PFSK-1 (cell line): ENCODE results near the gene XKR7.

ENCODE experiments used
- FOXP2 ChIP-seq: optimal IDR thresholded peaks from 2 replicates; pipeline ENCODE3; 2011; ENCODE audit warnings: borderline replicate concordance, control low read depth, inconsistent platforms; ENCODE audit not compliant: insufficient read depth; ENCODE audit errors: extremely low read length, extremely low read depth
- POLR2AphosphoS5 ChIP-seq: IDR thresholded peaks from 2 replicates; pipeline ENCODE4 v1.6.1; 2012; ENCODE audit warnings: low read depth, mild to moderate bottlenecking, control low read depth, low read length, moderate library complexity
- SIN3A ChIP-seq: IDR thresholded peaks from 2 replicates; pipeline ENCODE4 v1.6.1; 2012; ENCODE audit warnings: mild to moderate bottlenecking, low read length, moderate library complexity, borderline replicate concordance; ENCODE audit not compliant: insufficient read depth
- TAF1 ChIP-seq: IDR thresholded peaks from 2 replicates; pipeline ENCODE4 v1.6.1; 2012; ENCODE audit warnings: low read length, control low read depth, borderline replicate concordance; ENCODE audit not compliant: insufficient read depth
- TF ChIP-seq, protein P1 (sequence below), 2 experiments: IDR thresholded peaks; 2 replicates each; pipeline versions ENCODE4 v1.6.1 to v1.8.0; 2011 to 2012; ENCODE audit warnings: low read depth in 2 of 2, low read length in 2 of 2, control low read depth in 1 of 2, inconsistent platforms in 1 of 2, mild to moderate bottlenecking in 1 of 2, moderate library complexity in 1 of 2; ENCODE audit not compliant: insufficient read depth in 1 of 2

The XKR7 gene

DNA sequence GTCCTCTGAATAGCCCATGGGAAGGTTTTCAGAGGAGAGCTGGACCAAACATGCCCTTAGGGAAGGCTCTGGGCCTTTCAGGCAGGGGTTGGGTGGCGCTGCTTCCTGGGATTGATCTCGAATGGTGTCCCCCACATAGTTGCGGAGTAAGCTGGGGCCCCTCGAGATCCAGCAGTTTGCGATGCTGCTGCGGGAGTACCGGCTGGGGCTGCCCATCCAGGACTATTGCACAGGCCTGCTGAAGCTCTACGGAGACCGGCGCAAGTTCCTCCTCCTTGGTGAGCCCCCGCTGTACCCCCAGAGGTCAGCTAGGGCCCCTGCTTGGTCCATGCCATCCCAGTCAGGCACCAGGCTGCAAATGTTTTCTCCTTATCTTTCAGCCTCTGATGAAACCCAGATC, 61.6 kb downstream of the XKR7 start:
- TF ChIP-seq TAF1 (no peak), FOXP2 (no peak), SIN3A (no peak), POLR2AphosphoS5 (no peak)
- TF ChIP-seq, protein P1, sequence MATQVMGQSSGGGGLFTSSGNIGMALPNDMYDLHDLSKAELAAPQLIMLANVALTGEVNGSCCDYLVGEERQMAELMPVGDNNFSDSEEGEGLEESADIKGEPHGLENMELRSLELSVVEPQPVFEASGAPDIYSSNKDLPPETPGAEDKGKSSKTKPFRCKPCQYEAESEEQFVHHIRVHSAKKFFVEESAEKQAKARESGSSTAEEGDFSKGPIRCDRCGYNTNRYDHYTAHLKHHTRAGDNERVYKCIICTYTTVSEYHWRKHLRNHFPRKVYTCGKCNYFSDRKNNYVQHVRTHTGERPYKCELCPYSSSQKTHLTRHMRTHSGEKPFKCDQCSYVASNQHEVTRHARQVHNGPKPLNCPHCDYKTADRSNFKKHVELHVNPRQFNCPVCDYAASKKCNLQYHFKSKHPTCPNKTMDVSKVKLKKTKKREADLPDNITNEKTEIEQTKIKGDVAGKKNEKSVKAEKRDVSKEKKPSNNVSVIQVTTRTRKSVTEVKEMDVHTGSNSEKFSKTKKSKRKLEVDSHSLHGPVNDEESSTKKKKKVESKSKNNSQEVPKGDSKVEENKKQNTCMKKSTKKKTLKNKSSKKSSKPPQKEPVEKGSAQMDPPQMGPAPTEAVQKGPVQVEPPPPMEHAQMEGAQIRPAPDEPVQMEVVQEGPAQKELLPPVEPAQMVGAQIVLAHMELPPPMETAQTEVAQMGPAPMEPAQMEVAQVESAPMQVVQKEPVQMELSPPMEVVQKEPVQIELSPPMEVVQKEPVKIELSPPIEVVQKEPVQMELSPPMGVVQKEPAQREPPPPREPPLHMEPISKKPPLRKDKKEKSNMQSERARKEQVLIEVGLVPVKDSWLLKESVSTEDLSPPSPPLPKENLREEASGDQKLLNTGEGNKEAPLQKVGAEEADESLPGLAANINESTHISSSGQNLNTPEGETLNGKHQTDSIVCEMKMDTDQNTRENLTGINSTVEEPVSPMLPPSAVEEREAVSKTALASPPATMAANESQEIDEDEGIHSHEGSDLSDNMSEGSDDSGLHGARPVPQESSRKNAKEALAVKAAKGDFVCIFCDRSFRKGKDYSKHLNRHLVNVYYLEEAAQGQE (IDR thresholded peaks at IDR 0.05; ENCODE audit: insufficient read depth in 1 of 2, low read depth in 2 of 2, low read length in 2 of 2) = no peak

GRCh38 chr20:32031007-32031958, 63.3 kb downstream of the XKR7 start:
- TF ChIP-seq SIN3A (no peak), FOXP2 (no peak), TAF1 (no peak), POLR2AphosphoS5 (no peak)
- TF ChIP-seq, protein P1 (IDR thresholded peaks at IDR 0.05; ENCODE audit: insufficient read depth in 1 of 2, low read depth in 2 of 2, low read length in 2 of 2) = peak; percentile 40 to 41; a peak in 1 of 4 replicates

DNA sequence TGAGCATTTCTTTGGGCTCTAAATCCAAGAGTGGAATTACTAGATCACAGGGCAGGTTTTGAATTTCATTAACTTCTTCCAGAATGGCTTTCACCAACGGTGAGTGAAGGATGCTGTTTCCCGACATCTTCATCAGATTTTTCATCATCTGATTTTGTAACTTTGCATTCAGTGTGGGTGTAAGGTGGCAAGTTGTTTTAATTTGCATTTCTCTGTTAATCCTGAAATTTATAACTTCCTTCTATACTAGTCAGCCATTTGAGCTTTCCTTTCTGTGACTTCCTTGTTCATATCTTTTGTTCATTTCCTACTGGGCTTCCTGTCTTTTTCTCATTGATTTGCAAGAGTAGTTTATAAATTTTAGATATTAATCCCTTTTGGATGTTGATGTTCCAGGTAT, 65.4 kb downstream of the XKR7 start:
- TF ChIP-seq POLR2AphosphoS5 (no peak), SIN3A (no peak), FOXP2 (no peak), TAF1 (no peak)
- TF ChIP-seq, protein P1 (IDR thresholded peaks at IDR 0.05; ENCODE audit: insufficient read depth in 1 of 2, low read depth in 2 of 2, low read length in 2 of 2) = no peak

DNA sequence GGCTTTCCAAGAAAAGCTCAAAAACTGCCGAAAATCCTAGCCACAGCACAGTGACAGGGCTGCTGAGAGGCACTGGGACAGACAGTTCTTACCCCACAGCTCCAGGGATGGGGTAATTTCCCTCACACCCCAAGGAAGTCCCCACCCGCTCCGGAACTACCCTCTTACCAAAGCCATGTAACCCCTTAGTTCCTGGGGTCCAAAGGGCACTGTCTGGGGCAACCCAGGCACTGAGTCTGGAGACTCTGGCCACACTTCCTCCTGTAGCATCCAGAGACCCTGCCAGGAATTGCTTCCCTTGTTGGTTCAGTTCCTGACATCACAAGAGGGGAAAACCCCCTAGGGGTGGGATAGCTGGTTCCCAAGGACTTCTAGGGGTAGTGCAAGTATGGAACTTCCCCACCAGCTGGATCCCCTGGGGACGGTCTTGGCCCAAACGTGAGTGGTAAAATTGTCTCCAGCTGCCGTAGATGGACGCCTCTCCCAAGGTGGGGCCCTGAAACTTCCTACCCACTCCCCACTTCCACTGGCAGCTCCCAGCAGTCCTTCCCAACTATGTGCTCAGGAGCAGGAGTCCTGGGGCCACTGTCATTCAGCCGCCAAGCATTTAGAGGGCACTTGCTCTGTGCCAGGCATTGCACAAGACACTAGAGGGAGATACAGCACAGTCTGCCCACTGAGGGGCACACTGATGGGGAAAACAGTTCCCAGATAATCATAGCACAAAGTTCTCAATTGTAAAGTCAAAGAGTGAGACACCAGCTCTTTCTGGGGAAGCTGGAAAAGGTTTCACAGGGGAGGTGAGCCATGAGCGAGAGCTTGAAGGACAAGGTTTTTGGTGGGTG, 66.9 kb downstream of the XKR7 start:
- no peak for TF ChIP-seq SIN3A
- TF ChIP-seq, protein P1 (IDR thresholded peaks at IDR 0.05; ENCODE audit: insufficient read depth in 1 of 2, low read depth in 2 of 2, low read length in 2 of 2) = no peak
- no peak for TF ChIP-seq POLR2AphosphoS5
- no peak for TF ChIP-seq FOXP2
- TF ChIP-seq TAF1 = no peak
